Calu3 (cell line): ENCODE results near the gene SETBP1. TPM values are rescaled to one million over a fixed set of nuclear protein-coding genes. Genes with fewer than 3 reads are reported as not detected.

Experiments
- BruUV-seq: library from RNA; stranded (reverse); fragments of 400-500 nt; replicated peaks from 2 replicates; lab custom pipeline; 2021; lab: Mats Ljungman, UMichigan
- CTCF ChIA-PET: fragments of 300-600 bp; sonication (Branson Sonifier 250); formaldehyde crosslinking; loops from one replicate; lab custom pipeline; 2022; ENCODE audit warnings: antibody characterized with exemption; lab: Charles Lee
- DNase-seq: peaks from one replicate; pipeline ENCODE4 v3.0.0; 2022
- H3K27ac Mint-ChIP-seq: one replicate; pipeline ENCODE4 v1.8.0; 2022; ENCODE audit warnings: mixed read lengths; ENCODE audit not compliant: unreplicated experiment
- H3K27me3 Mint-ChIP-seq: one replicate; pipeline ENCODE4 v1.8.0; 2022; ENCODE audit warnings: mixed read lengths; ENCODE audit not compliant: unreplicated experiment
- H3K36me3 Mint-ChIP-seq: one replicate; pipeline ENCODE4 v1.8.0; 2022; ENCODE audit warnings: mild to moderate bottlenecking, moderate library complexity, mixed read lengths; ENCODE audit not compliant: insufficient read depth, unreplicated experiment
- H3K4me1 Mint-ChIP-seq: one replicate; pipeline ENCODE4 v1.8.0; 2022; ENCODE audit warnings: mild to moderate bottlenecking, low read depth, mixed read lengths; ENCODE audit not compliant: unreplicated experiment
- H3K4me3 Mint-ChIP-seq: one replicate; pipeline ENCODE4 v1.8.0; 2022; ENCODE audit warnings: mild to moderate bottlenecking, low read depth, moderate library complexity, mixed read lengths; ENCODE audit not compliant: unreplicated experiment
- H3K9me3 Mint-ChIP-seq: one replicate; pipeline ENCODE4 v1.8.0; 2022; ENCODE audit warnings: low read depth, mixed read lengths; ENCODE audit not compliant: unreplicated experiment
- CTCF ChIP-seq: fragments of 200-600 bp; IDR thresholded peaks from one replicate; pipeline ENCODE4 v1.8.0; 2022; ENCODE audit warnings: antibody characterized with exemption; ENCODE audit not compliant: unreplicated experiment
- intact Hi-C: fragments of 100-400 bp; cut with micrococcal nuclease; formaldehyde crosslinking; loops from one replicate; pipeline ENCODE4 v1.10.0; 2022; ENCODE audit not compliant: unreplicated experiment
- total RNA-seq: library from RNA; stranded (reverse); gene quantifications from 2 replicates; pipeline ENCODE4 v1.2.3, GENCODE V29; 2022

Gene SETBP1
- total RNA-seq, 1 experiment from 2014 or later = 6.0 TPM

- no peaks in the 10 kb centered on the region for H3K36me3 Mint-ChIP-seq
- no peaks in the 10 kb centered on the region for H3K4me1 Mint-ChIP-seq
- no peaks in the 10 kb centered on the region for H3K27me3 Mint-ChIP-seq
- DNase-seq = no peak
- CTCF ChIA-PET = interaction anchor here (0.6 to 0.7 kb wide), 3 partner anchors 21 to 749 kb away, joined by 3 read pairs; no protein-coding TSS in a partner anchor
- H3K4me3 Mint-ChIP-seq = no peak overlapping the region
- intact Hi-C loops = no loop called here
- H3K27ac Mint-ChIP-seq = no peak overlapping the region
- TF ChIP-seq CTCF = no peak
- no TSS peak for BruUV-seq
- H3K9me3 Mint-ChIP-seq = no peaks in the 10 kb centered on the region
Measured at GRCh38 chr18:44710931-44711330, 30.2 kb downstream of the SETBP1 start.

- Mint-ChIP-seq H3K9me3 (no peaks in the 10 kb centered on the region), H3K4me1 (no peaks in the 10 kb centered on the region), H3K36me3 (peaks cover 4% of the 10 kb centered on the region), H3K27ac (no peak overlapping the region), H3K4me3 (no peak overlapping the region), H3K27me3 (no peaks in the 10 kb centered on the region)
- intact Hi-C loops = no loop called here
- CTCF ChIA-PET = interaction anchor here (0.7 kb wide), 1 partner anchor 12 kb away, joined by 4 read pairs; no protein-coding TSS in a partner anchor
- BruUV-seq = no TSS peak
- no peak for TF ChIP-seq CTCF
- no peak for DNase-seq
Measured at GRCh38 chr18:44712025-44712424, 31.3 kb downstream of the SETBP1 start.

- no TSS peak for BruUV-seq
- peaks cover 4% of the 10 kb centered on the region for H3K36me3 Mint-ChIP-seq
- no peaks in the 10 kb centered on the region for H3K4me1 Mint-ChIP-seq
- DNase-seq = no peak
- intact Hi-C loops = no loop called here
- no peaks in the 10 kb centered on the region for H3K27me3 Mint-ChIP-seq
- H3K4me3 Mint-ChIP-seq = no peak overlapping the region
- H3K9me3 Mint-ChIP-seq = no peaks in the 10 kb centered on the region
- no peak overlapping the region for H3K27ac Mint-ChIP-seq
- CTCF ChIA-PET = no interaction called here
- TF ChIP-seq CTCF = no peak
Measured at GRCh38 chr18:44713435-44713834, 32.7 kb downstream of the SETBP1 start.

- intact Hi-C loops = no loop called here
- Mint-ChIP-seq H3K27me3 (no peaks in the 10 kb centered on the region), H3K9me3 (no peaks in the 10 kb centered on the region), H3K4me3 (no peak overlapping the region), H3K4me1 (no peaks in the 10 kb centered on the region), H3K27ac (no peak overlapping the region), H3K36me3 (peaks cover 4% of the 10 kb centered on the region)
- no peak for DNase-seq
- CTCF ChIA-PET = no interaction called here
- no TSS peak for BruUV-seq
- TF ChIP-seq CTCF = no peak
Measured at GRCh38 chr18:44714376-44714775, 33.7 kb downstream of the SETBP1 start.
